ENCODE data around the gene WASHC3. TPM values are rescaled to one million over a fixed set of nuclear protein-coding genes. Genes with fewer than 3 reads are reported as not detected.

WASHC3 gene
- total and polyA plus RNA-seq, 9 donors, result 24.8 to 72.8 (median 35.6) TPM

- WGBS, 3 donors, result 7 to 13% (median 13%) methylated on average over 1 of the region's 1 CpG
- Histone ChIP-seq H3K4me3 (no peak overlapping the region), H3K9me3 (no peaks in the 10 kb centered on the region), H3K4me1 (ENCODE audit: insufficient read depth) (no peaks in the 10 kb centered on the region), H3K27ac (no peak overlapping the region), H3K36me3 (no peaks in the 10 kb centered on the region), H3K27me3 (no peaks in the 10 kb centered on the region)
- intact Hi-C loops (cut with DNase I), result no loop called here
- TF ChIP-seq EP300 (IDR thresholded peaks at IDR 0.05), result no peak
- no peak for TF ChIP-seq POLR2A (IDR thresholded peaks at IDR 0.05)
- TF ChIP-seq CTCF (IDR thresholded peaks at IDR 0.05), result no peak
- no peak for DNase-seq
Observed at GRCh38 chr12:101963697-101964096, 98.1 kb downstream of the WASHC3 start.

Other genes starting within 250 kb of the WASHC3 start
- gene GNPTAB, start 231.0 kb downstream of the WASHC3 start, total RNA-seq, result 10 to 100 TPM; 10.3 to 24.2 (median 16.6) TPM
- 10 to 100 TPM in 1 of 2 donors, 1 to 10 TPM in 1; 7.1 to 23.3 TPM for gene GNPTAB, start 231.0 kb downstream of the WASHC3 start, polyA plus RNA-seq
- 10 to 100 TPM in 6 of 7 donors, 1 to 10 TPM in 1; 9.3 to 21.7 (median 15.8) TPM for gene DRAM1, start 184.4 kb downstream of the WASHC3 start, total RNA-seq
- 10 to 100 TPM in 1 of 2 donors, 1 to 10 TPM in 1; 9.1 to 19.0 TPM for gene DRAM1, start 184.4 kb downstream of the WASHC3 start, polyA plus RNA-seq
- 10 to 100 TPM; 12.5 to 20.5 (median 16.2) TPM for gene NUP37, start 58.1 kb upstream of the WASHC3 start, total RNA-seq
- gene NUP37, start 58.1 kb upstream of the WASHC3 start, polyA plus RNA-seq, result 10 to 100 TPM; 14.8 to 22.5 TPM
- 1 to 10 TPM in 5 of 7 donors, under 1 TPM in 2; 0.45 to 2.5 (median 1.3) TPM for gene PARPBP, start 58.2 kb upstream of the WASHC3 start, total RNA-seq
- 1 to 10 TPM; 1.1 to 1.6 TPM for gene PARPBP, start 58.2 kb upstream of the WASHC3 start, polyA plus RNA-seq
- gene PMCH, start 135.8 kb upstream of the WASHC3 start, total RNA-seq, result not detected
- gene PMCH, start 135.8 kb upstream of the WASHC3 start, polyA plus RNA-seq, result not detected